ENCODE measurements around the gene MSI2. TPM values are rescaled to one million over a fixed set of nuclear protein-coding genes. Genes with fewer than 3 reads are reported as not detected.

Gene MSI2
- total RNA-seq, 4 donors from 2014 or later = 14.9 to 24.4 (median 19.8) TPM

DNA sequence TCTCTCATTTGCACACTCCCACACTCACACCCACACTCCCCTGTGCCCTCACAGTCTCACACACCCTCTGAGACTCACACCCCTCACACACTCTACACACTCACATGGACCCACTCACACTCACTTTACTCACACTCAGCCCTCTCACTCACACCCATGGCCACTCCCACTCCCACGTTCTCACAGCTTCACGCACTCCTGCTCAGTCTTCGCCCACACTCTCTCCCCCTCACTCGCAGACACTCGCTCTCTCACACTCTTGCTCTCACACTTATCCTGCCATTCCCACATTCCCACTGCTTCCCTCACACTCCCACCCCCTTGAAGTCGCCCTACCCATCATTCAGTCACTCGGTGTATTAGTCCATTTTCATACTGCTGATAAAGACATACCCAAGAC, 440.9 kb downstream of the MSI2 start:
- no peak for TF ChIP-seq CTCF (IDR thresholded peaks at IDR 0.05)
- DNase-seq (ENCODE audit: low spot score) = no peak
- ATAC-seq (ENCODE audit: low FRiP score) = no peak

- no peak for DNase-seq (ENCODE audit: low spot score)
- no peak for ATAC-seq (ENCODE audit: low FRiP score)
- no peak for TF ChIP-seq CTCF (IDR thresholded peaks at IDR 0.05)
Observed at GRCh38 chr17:57697891-57698711, 441.8 kb downstream of the MSI2 start.

DNA sequence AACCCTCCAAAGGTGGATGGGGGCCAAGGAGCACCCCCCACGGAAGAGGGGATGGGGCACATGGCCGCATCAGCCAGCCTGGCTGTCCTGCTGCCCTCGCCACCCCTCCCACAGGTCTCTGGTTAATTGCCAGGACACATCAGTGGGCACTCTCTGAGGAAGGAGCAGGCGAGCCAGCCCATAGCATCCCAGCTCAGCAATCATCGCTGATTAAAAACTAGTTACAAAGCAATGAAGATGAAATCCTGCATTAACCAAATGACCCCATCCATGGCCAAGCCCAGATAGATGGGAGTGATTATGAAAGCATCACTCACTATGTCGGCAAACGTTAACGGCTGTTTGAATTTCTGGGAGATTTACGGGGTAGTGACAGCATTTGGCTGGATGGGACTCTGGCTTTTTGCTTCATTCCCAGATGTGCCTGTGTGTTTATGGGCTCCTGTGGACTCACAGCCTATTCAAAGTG, 443.5 kb downstream of the MSI2 start:
- ATAC-seq (ENCODE audit: low FRiP score) (no peak), DNase-seq (ENCODE audit: low spot score) (no peak)
- no peak for TF ChIP-seq CTCF (IDR thresholded peaks at IDR 0.05)

DNA sequence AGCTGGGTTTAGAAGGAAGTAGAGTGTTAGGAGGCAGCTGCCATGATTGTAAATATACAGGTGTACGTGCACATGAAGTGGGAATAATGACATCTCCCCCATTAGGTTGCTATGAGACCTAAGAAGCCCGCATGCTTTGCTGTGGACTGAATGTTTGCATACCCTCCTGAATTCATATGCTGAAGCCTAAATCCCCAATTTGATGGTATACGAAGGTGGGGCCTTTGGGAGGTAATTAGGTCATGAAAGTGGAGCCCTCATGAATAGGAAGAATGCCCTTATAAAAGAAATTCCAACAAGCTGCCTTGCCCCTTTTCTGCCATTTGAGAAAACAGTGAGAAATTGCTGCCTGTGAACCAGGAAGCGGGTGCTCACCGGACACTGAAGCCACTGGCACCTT, 444.8 kb downstream of the MSI2 start:
- no peak for TF ChIP-seq CTCF (IDR thresholded peaks at IDR 0.05)
- DNase-seq (ENCODE audit: low spot score) = no peak
- no peak for ATAC-seq (ENCODE audit: low FRiP score)

- DNase-seq (ENCODE audit: low spot score) (no peak), ATAC-seq (ENCODE audit: low FRiP score) (no peak)
- no peak for TF ChIP-seq CTCF (IDR thresholded peaks at IDR 0.05)
Observed at GRCh38 chr17:57703273-57703672, 446.9 kb downstream of the MSI2 start.

GRCh38 chr17:57704448-57704847, 448.1 kb downstream of the MSI2 start:
- ATAC-seq (ENCODE audit: low FRiP score) = no peak
- TF ChIP-seq CTCF (IDR thresholded peaks at IDR 0.05) = no peak
- DNase-seq (ENCODE audit: low spot score) = no peak
